Adrenal gland (tissue), 12 donors: ENCODE data around the gene TMEM17. TPM values are rescaled to one million over a fixed set of nuclear protein-coding genes. Genes with fewer than 3 reads are reported as not detected.

Source experiments
- DNase-seq, 7 donors: peaks; one replicate each; pipeline ENCODE4 v3.0.0-alpha.2; 2019 to 2020
- H3K27ac ChIP-seq, 5 donors: fragments of 200-600 bp; sonication (generic) in 4 of 5; 1 replicate in 3 of 5; 2 replicates in 2 of 5; pipeline versions ENCODE4 v1.5.1 to v1.8.0; 2016 to 2020; ENCODE audit warnings: mild to moderate bottlenecking in 1 of 5
- H3K27me3 ChIP-seq: fragments of 200-600 bp; 2 replicates; pipeline ENCODE4 v1.8.0; 2021
- H3K36me3 ChIP-seq, 2 donors: fragments of 200-600 bp; replicated peaks in 1 of 2; 1 replicate in 1 of 2; 2 replicates in 1 of 2; pipeline versions ENCODE4 v1.5.1 to v1.8.0; 2018 to 2022
- H3K4me1 ChIP-seq, 2 donors: fragments of 200-600 bp; replicated peaks in 1 of 2; 1 replicate in 1 of 2; 2 replicates in 1 of 2; pipeline versions ENCODE4 v1.5.1 to v1.8.0; 2018 to 2021
- H3K4me3 ChIP-seq, 4 donors: fragments of 200-600 bp; sonication (generic) in 3 of 4; one replicate each; pipeline ENCODE4 v1.5.1; 2016 to 2018
- H3K9me3 ChIP-seq, 3 donors: fragments of 200-600 bp; sonication (generic) in 1 of 3; replicated peaks in 1 of 3; 1 replicate in 2 of 3; 2 replicates in 1 of 3; pipeline versions ENCODE4 v1.5.1 to v1.8.0; 2016 to 2021
- POLR2A ChIP-seq, 2 donors: fragments of 450-650 bp; IDR thresholded peaks; one replicate each; pipeline ENCODE4 v1.6.1; 2017; ENCODE audit warnings: antibody characterized with exemption in 2 of 2, mild to moderate bottlenecking in 2 of 2, moderate library complexity in 1 of 2
- WGBS, 4 donors: extraction: QIAGEN DNeasy Blood & Tissue Kit in 2 of 4; methylation state at CpG; one replicate each; pipeline versions ENCODE4 v1.1.5 to v1.1.7; 2013 to 2017; 5-methylcytosine and 5-hydroxymethylcytosine counted together
- intact Hi-C, 2 donors: fragments of 100-400 bp; cut with DNase I; formaldehyde crosslinking; loops; one replicate each; pipeline versions ENCODE4 v1.14.1 to v1.15.0; 2022 to 2023
- polyA plus RNA-seq, 3 donors: library from polyadenylated mRNA; stranded (reverse); fragments of 200-250 nt in 2 of 3; fragments of 350-450 nt in 1 of 3; fragmentation: Illumina TruSeq in 1 of 3; extraction: RNeasy Lipid Tissue Mini Kit (QIAGEN cat#74804) in 1 of 3; gene quantifications; one replicate each; pipeline ENCODE4 v1.2.3, GENCODE V29; 2013 to 2014
- total RNA-seq, 9 donors: library from RNA; depleted of rRNA in 4 of 9; stranded (reverse); fragments of >200 nt in 4 of 9; fragments of 120-200 nt in 1 of 9; fragmentation: NEBNext Ultra II Directional in 1 of 9; extraction: Animal tissue kit (Norgen Biotek cat#: 25700) in 1 of 9; gene quantifications; one replicate each; pipeline versions ENCODE4 v1.1.0 to v1.2.4, GENCODE V29; 2013 to 2023
- TF ChIP-seq, protein P1 (sequence below), 6 experiments: fragments of 450-650 bp in 4 of 6; fragments of 200-600 bp in 2 of 6; sonication (generic) in 1 of 6; IDR thresholded peaks; 1 replicate in 5 of 6; 2 replicates in 1 of 6; pipeline versions ENCODE4 v1.5.1 to v1.8.0; 2016 to 2021; ENCODE audit warnings: antibody characterized with exemption in 6 of 6, mild to moderate bottlenecking in 2 of 6, moderate library complexity in 1 of 6
- donor health status: healthy with polysubstance abuse.
- donor health status: Bipolar disorder and iron deficiency.
- donor health status: DM: yes; HTN: yes; CAD: no.
- donor health status: DM: no; HTN: no; CAD: no.
- donor health status: DM: no; HTN: no; CAD: no.
- donor health status: DM: yes; HTN: yes; CAD: no.

Gene TMEM17
- total and polyA plus RNA-seq, 12 donors = 0.30 to 7.2 (median 3.5) TPM

DNA sequence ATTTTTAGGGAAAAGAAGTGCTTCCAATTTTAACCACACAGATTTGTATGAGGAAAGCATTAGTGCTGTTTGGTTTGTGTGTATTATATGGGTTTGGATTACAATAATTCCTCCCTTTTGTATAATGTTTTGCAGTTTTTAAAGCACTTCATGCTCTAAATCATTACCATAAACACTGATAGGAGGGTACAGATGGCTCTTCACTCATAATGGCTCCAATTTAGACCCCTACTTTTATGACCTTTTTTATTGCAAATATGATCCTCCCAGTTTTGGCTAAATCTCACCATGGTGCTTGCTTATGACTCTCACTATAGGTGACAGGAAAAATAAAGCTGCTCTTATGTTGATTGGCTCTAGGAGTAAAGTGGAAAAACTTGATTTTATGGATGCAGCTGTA lies 23.8 kb upstream of the TMEM17 start:
- TF ChIP-seq, protein P1, sequence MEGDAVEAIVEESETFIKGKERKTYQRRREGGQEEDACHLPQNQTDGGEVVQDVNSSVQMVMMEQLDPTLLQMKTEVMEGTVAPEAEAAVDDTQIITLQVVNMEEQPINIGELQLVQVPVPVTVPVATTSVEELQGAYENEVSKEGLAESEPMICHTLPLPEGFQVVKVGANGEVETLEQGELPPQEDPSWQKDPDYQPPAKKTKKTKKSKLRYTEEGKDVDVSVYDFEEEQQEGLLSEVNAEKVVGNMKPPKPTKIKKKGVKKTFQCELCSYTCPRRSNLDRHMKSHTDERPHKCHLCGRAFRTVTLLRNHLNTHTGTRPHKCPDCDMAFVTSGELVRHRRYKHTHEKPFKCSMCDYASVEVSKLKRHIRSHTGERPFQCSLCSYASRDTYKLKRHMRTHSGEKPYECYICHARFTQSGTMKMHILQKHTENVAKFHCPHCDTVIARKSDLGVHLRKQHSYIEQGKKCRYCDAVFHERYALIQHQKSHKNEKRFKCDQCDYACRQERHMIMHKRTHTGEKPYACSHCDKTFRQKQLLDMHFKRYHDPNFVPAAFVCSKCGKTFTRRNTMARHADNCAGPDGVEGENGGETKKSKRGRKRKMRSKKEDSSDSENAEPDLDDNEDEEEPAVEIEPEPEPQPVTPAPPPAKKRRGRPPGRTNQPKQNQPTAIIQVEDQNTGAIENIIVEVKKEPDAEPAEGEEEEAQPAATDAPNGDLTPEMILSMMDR (IDR thresholded peaks at IDR 0.05) = no peak
- TF ChIP-seq POLR2A (IDR thresholded peaks at IDR 0.05) = no peak

DNA sequence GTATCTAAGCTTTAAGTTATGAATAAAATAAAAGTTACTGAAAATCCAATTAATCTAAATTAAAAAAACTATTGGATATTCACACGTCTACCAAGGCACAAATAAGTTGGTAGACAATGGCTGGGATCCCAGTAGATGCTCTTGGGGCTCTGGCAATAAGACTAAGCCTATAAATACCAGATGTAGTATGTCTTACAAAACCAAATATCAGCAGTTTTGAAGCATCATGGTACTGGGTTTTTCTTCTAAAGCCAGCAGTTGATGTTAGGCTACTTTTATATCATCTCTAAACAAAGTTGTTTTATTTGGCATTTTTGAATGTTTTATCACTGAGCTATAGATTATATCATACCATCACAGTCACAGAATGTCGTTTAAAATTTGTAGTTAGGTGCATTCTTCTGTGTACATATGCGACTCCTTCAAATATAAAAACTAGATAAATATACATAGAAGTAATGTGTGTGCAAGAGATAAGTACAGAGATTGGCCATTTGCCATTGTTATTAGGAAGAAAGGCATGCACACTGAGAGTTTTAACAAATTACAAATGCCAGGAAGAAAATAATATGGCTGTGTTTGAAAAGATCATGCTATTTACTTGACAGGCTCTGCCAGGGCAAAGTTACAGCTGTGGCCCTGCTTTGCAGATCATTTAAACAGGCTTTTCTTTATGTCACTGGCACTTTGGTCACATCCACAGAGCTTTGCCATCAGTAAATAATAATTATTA lies 21.6 kb upstream of the TMEM17 start:
- DNase-seq = no peak
- intact Hi-C loops = no loop called here
- H3K4me3 ChIP-seq = no peak overlapping the region
- no peaks in the 10 kb centered on the region for H3K4me1 ChIP-seq
- no peak overlapping the region for H3K27ac ChIP-seq
- H3K9me3 ChIP-seq = no peaks in the 10 kb centered on the region
- H3K27me3 ChIP-seq = no peaks in the 10 kb centered on the region
- 75 to 79% (median 77%) methylated on average over 3 of the region's 3 CpGs for WGBS, 4 donors
- TF ChIP-seq, protein P1 (IDR thresholded peaks at IDR 0.05) = no peak
- TF ChIP-seq POLR2A (IDR thresholded peaks at IDR 0.05) = no peak
- H3K36me3 ChIP-seq = no peaks in the 10 kb centered on the region

More for the DNA sequence above, 23.8 kb upstream of the TMEM17 start:
- no peak for DNase-seq
- Histone ChIP-seq H3K27me3 (no peaks in the 10 kb centered on the region), H3K9me3 (no peaks in the 10 kb centered on the region), H3K4me1 (no peaks in the 10 kb centered on the region), H3K36me3 (no peaks in the 10 kb centered on the region), H3K4me3 (no peak overlapping the region), H3K27ac (no peak overlapping the region)
- intact Hi-C loops = no loop called here

DNA sequence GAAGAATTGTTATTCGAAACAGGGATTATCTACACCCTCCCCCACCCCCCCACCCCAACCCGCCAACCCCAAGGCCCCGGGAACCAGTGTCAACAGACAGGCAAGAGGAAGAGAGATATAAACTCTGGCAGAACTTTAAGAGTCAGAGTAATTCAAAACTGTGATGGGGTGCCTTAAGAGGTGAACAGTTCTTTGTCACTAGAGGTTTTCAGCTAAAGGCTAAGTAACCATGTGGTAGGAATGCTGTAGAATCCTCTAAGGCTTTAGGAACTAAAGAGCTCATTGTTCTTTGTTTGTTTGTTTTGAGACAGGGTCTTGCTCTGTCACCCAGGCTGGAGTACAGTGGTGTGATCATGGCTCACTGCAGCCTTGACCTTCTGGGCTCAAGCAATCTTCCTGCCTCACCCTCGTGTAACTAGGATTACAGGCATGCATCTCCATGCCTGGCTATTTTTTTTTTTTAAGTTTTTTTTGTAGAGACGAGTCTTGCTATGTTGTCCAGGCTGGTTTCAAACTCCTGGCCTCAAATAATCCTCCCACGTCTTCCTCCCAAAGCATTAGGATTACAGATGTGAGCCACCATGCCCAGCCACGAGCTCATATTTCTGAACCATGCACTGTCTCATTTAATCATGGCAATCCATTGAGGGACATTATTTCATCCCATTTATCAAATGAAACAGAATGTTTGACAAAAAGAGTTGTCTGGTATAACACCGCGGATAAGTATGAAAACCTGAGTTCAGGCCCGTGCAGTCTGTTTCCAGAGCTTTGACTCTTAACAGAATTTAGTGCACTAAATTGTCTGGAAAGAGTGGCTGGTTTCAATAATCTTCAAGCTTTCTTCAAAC lies 20.8 kb upstream of the TMEM17 start:
- H3K27ac ChIP-seq = no peak overlapping the region
- H3K27me3 ChIP-seq = no peaks in the 10 kb centered on the region
- H3K36me3 ChIP-seq = no peaks in the 10 kb centered on the region
- WGBS, 4 donors = 60 to 61% (median 61%) methylated on average over 10 of the region's 10 CpGs
- intact Hi-C loops = no loop called here
- DNase-seq = peak in 2 of 7 donors; percentile 19 to 21
- H3K9me3 ChIP-seq = no peaks in the 10 kb centered on the region
- no peaks in the 10 kb centered on the region for H3K4me1 ChIP-seq
- no peak for TF ChIP-seq POLR2A (IDR thresholded peaks at IDR 0.05)
- TF ChIP-seq, protein P1 (IDR thresholded peaks at IDR 0.05) = no peak
- no peak overlapping the region for H3K4me3 ChIP-seq

DNA sequence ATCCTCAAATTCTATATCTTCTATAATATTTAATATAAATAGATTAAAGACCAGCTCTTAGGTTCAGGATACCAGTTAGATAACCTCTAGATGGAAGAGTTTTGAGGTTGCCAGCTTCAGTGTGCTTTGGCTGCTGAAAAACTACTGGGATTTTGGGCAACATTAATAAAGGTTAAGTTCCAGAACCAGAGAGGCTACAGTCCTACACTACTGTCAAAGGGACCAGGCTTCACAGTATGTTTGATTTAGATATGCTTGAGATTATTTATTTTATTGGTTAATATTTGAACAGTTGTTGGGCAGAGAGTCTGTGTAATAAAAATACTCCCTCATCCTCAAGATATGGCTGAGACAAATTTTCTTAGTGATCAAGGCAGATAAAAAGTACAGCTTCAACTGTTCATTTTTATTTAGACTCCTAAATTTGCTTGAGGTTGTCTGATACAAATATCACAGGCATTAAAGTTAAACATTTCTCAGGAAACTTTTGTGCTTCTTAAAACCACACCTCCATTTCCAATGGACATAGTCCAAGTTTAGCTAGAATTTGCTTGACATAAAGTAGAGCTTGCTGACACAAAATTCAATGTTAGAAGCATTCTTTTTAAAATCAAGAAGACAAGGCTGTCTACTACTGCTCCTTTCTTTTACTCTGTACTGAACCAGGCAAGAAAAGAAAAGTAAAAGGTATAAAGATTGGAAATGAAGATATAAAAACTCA lies 19.7 kb upstream of the TMEM17 start:
- TF ChIP-seq POLR2A (IDR thresholded peaks at IDR 0.05) = no peak
- TF ChIP-seq, protein P1 (IDR thresholded peaks at IDR 0.05) = no peak
- Histone ChIP-seq H3K4me3 (no peak overlapping the region), H3K27ac (no peak overlapping the region), H3K27me3 (no peaks in the 10 kb centered on the region), H3K9me3 (no peaks in the 10 kb centered on the region), H3K4me1 (no peaks in the 10 kb centered on the region), H3K36me3 (no peaks in the 10 kb centered on the region)
- no peak for DNase-seq
- intact Hi-C loops = no loop called here
